Activated CD4-positive, alpha-beta T cell treated with anti-CD3 and anti-CD28 coated beads, Interleukin-2, Interleukin-4, amounts not matched to agents 100 ng/mL and 50 ng/mL, durations not matched to agents 16 hours and 8 hours (primary cell): ENCODE measurements around the gene DUOX2.
"Not testable (repeated sequence)": the region's sequence is repeated elsewhere in the genome, so short reads cannot be mapped to it uniquely, and the experiment has no call there.

Experiments
- DNase-seq: peaks from one replicate; pipeline ENCODE4 v3.0.0-alpha.2; 2020; ENCODE audit warnings: low spot score

Gene DUOX2

DNA sequence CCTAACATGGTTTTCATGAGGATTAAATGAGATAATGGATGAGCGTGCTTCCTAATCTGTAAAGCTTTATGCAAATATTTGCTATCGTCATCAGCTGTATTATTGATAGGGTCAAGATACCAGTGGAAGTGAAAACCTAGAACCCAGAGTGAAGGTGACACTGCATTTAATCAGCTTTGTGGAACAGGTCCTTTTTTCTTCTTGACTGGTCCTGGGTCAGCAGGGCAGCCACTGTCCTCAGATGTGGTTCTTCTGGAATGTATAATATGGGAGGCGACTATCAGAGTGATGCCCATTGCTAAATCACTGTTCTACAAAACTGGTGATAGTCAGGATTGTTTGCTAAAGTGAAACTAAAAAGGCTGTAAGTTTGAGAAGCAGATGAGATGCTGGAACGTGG is 49.6 kb downstream of the DUOX2 start:
- DNase-seq = no peak

DNA sequence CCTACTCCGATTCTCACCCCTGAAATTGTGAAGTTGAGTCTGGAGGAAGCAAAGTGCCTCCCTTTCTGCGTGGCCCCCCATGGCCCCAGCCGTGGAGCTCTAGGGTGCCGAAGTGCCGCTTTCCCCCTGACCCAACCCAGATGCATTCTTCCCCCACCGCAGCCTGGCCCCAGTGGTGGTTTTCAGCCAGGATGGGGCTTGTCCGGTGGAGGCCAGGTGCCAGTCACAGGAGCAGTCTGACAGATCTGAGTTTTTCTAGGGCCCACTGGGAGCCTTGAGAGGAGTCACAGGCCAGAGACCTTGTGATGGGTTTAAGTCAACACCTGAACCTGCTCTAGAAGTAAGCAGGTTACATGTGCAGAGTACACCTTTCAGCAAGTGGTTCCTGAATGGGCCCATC is 51.7 kb downstream of the DUOX2 start:
- DNase-seq = not testable (repeated sequence)

DNA sequence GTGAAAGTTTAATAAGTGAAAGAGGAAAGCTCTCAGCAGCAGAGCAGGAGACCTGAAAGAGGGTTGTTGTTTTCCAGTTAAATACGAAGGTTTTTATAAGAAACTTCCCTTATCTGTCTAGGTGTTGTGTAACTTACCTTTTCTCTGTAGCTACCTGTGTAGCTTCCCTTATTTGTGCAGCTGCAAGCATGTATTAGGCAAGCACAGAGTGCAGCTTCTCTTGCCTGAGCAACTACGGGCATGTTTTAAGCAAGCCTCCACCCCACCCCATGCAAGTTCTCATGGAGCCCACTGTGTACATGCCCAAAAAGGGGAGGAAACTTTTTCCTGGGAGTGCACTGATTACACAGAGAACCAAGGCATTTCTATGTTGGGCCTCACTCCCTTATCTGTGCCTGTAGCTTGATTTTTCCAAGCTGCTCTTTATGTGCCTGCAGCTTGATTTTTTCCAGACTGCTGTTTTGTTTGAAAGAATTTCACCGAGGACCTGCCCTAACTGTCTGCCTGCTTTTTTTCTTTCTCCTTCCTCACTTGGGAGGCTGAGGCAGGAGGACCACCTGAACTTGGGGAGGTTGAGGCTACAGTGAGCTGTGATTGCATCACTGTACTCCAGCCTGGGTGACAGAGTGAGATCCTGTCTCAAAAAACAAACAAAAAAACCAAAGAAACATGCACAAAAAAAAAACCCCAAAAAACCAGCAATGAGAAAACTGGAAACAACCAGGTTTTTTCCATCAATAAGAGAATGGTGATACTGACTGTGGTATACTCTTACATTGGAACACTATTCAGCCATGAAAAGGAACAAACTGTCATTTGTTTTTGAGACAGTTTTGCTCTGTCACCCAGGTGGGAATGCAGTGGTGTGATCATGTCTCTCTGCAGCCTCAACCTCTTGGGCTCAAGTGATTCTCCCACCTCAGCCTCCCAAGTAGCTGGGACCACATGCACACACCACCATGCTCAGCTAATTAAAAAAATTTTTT is 55.0 kb downstream of the DUOX2 start:
- DNase-seq = not testable (repeated sequence)

DNA sequence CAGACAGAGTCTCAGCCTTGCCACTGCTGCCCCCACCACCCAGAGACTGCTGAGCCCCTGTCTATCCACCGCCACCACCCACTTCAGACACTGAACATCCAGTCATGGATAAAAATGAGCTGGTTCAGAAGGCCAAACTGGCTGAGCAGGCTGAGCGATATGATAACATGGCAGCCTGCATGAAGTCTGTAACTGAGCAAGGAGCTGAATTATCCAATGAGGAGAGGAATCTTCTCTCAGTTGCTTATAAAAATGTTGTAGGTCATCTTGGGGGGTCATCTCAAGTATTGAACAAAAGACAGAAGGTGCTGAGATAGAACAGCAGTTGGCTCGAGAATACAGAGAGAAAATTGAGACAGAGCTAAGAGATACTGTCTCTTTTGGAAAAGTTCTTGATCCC is 61.3 kb downstream of the DUOX2 start:
- not testable (repeated sequence) for DNase-seq

DNA sequence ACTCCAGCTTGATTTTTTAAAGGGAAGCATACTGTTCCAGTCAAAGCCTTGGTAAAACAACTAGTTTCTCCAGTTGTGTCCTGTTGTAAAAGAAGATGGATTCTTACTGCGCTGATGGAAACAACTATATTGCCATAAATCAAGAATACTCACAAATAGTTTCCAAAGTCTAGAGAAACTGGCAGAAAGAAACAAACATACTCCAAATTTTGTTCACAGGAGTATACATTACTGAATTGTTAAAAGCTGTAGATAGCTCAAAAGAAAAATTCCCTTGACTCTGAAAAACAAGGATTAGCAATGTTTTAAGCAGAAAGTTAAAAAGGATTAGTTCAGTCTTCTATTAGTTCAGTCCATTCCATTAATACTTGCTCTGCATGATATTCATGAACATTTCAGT is 63.4 kb downstream of the DUOX2 start:
- no peak for DNase-seq

DNA sequence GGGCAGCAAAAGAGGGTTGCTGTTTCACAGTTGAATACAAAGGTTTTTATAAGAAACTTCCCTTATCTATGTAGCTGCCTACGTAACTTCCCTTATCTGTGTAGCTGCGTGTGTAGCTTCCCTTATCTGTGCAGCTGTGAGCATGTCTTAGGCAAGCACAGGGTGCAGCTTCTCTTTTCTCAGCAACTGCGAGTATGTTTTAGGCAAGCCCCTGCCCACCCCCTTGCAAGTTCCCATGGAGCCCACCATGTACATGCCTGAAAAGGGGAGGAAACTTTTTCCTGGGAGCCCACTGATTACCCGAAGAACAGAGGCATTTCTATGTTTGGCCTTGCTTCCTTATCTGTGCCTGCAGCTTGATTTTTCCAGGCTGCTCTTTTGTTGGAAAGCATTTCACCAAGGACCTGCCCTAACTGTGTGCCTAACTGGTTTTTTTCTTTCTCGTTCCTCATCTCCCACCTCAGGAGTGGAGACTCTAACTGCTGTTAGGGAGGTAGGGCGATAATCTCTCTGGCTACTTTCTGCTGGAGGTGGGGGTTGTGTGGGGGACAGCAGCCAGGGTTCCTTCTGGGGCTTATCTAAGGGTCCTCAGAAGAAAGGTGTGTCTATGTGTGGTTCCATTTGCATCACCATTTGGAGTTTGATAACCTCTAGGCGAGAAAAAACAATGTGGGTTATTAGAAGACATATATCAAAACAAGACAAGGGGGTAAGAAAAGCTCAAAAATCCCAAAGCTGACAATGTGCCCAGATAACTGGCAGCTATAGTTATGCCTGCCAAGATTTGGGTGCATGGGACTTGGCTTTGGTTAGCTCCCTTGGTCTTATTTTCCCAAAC is 65.0 kb downstream of the DUOX2 start:
- DNase-seq = no peak

DNA sequence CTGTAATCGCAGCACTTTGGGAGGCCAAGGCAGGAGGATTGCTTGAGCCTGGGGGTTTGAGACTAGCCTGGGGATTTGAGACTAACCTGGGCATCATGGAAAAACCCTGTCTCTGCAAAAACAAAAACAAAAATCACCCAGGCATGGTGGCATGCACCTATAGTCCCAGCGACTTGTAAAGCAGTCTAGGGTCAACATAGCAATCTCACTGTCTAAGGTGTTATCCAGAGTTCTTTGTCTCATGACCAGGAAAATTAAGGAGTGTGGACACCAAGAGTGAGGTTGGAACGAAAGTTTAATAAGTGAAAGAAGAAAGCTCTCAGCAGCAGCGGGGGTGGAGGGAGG is 65.6 kb downstream of the DUOX2 start:
- DNase-seq = not testable (repeated sequence)

DNA sequence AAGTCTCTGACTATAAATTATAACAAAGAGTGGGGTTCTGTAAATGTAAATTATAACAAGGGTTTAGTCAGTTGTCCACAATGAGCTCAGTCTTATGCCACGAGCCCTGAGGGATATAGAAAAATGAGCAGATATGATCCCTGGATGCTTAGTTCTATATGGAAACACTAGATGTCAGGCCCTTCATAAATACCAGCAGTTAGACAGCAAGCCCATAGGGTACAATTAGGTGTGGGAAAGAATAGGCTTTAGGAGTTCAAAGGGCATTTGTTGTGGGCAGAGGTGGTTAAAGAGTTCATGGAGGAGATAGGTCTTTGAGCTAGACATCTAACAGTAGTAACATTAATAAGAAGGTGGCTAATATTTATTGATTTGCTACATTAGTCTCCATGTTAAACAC is 69.7 kb downstream of the DUOX2 start:
- DNase-seq = not testable (repeated sequence)

DNA sequence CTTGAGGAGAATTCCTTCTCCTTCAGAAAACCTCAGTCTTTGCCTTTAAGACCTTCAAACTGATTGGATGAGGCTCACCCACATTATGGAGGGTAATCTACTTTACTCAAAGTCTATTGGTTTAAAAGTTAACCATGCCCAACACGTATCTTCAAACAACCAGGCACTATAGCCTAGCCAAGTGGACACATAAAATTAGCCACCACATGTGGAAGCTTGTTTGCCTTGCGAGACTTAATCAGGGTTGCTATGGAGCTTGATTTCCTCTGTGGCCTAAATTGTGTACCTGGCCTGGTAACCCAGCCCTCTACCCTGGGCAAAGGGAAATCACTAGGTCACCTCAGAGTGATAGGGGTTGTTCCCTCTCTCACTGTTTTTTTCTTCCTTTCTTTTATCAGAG is 71.1 kb downstream of the DUOX2 start:
- DNase-seq = not testable (repeated sequence)
